CD1c-positive myeloid dendritic cell (primary cell): ENCODE data around the gene KIF21A.
"Not testable (repeated sequence)": the region's sequence is repeated elsewhere in the genome, so short reads cannot be mapped to it uniquely, and the experiment has no call there.

Experiments
- DNase-seq: peaks from one replicate; pipeline ENCODE4 v3.0.0-alpha.2; 2016; ENCODE audit errors: extremely low spot score

Gene KIF21A

DNA sequence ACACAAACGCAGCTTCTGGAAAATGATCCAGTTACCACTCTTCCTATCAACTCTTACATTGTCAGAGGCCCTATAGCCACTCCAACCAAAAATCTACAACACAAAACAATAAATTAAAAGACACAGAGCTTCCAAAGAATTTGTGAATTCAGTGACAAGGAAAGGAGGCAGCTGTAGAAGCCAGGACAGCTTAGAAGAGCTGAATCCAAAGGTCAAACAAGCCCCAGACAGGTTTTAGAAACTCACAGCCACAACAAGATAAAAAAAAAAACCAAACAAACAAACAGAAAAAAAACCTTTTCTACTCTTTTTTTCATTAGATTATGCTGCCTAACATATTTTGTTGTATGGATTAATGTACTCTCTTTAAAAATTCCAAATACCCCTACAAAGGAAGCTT is 94.4 kb downstream of the KIF21A start:
- DNase-seq = no peak

DNA sequence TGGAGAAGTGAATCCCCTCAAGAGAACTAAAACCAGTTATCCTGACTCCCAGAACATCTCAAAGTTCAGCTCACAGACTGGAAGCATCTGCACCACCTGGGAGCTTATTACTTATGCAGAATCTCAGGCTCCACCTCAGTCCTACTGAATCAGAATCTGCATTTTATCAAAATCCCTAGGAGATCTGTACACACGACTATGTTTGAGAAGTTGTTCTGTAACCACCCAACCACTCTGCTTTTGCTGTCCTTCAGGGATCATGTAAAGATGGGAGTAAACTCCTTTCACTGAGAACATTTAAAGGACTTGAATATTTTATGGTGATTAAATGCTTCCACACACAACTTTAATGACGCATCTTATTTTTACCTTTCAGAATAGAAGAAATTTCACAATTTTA is 98.0 kb downstream of the KIF21A start:
- no peak for DNase-seq

GRCh38 chr12:39343665-39344064 is 99.3 kb downstream of the KIF21A start:
- no peak for DNase-seq

DNA sequence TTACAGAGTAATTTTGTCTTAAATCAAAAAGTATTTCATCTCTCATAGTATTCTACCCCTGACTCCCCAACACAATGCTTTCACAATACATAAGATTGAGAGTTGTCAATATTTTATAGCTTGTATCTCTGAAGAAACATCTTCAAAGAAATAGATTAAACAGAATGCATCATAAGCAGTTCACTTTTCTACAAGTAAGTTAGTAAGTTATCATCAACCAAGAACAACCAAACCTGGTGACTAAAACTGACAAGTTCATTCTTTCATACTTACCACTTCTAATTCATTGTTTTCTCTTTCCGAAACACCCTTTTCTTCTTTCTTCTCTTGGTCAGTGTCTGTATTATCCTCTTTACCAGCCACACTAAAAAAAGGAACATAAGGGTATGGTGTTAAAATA is 101.2 kb downstream of the KIF21A start:
- no peak for DNase-seq

- no peak for DNase-seq
Observed at GRCh38 chr12:39341179-39341578, 101.7 kb downstream of the KIF21A start.

DNA sequence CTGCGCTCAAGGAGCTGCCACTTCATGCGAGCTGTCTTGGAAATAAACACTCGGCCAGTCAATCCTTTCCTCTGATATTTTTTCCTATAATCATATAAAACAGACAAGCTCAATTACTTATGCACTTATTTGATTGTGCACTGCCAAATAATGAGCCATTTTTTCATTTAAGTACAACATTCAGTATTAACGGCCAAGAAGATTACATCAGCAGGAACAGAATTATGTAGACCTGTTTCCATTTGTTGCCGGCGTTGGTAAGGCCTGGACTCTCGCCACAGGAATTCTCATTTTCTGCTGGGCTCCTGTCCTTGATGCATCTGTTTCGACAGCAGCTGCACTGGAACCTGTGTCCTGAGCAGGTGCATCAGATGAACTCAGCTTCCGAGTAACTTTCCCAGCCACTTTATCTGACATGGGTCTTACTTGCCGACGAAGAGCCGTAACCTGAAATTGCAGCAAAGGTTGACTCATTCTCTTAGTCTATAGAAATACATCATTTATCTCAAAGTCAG is 110.2 kb downstream of the KIF21A start:
- no peak for DNase-seq

DNA sequence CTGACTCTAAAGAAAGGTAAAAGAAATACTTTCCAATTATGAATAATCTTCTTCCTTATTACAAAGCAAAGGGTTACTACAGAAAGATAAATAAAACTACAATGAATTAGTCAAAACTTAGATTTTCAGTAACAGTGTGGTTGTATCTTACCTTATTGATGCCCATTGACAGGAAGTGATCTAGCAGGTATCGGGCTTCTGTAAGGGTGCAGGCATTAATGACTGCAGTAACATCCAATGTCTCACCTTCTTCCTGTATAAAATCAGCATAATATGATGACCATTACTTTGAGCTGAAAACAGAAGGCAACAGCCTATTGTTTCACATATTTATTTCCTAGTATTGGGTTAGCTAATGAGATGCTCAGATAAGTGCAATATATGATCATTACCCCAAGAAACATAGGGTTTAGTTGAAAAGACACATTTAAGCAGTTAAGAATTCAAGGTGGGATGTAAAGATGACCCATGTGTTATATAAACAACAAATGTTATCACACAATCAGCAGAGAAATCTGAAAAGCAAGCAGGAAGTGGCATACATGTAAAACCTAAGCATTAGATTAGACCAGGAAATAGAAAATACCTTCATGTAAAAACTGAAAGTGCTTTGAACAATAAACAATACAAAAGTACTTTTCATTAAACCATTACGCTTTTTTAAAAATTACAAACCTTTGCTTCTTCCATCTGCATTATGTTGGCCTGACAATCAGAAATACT is 111.2 kb downstream of the KIF21A start:
- DNase-seq = no peak

GRCh38 chr12:39329876-39330275 is 113.0 kb downstream of the KIF21A start:
- no peak for DNase-seq

DNA sequence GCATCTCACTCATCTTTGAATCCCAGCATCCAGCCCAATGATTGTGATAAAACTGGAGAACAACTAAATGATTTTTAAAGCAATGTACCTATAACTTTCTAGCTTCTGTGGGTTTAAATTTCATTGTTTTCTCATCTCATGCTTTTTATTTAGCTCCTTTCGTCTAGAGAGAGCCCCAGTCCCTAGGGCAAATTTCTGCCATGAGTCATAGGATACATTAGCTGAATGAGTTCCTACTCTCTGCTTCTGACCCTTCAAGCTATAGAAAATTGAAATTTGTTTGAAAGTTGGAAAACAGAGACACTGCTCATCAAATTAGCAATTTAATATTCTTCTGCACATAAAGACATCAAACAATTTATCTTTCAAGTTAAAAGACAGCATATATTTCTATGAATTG is 113.9 kb downstream of the KIF21A start:
- no peak for DNase-seq

GRCh38 chr12:39327965-39328364 is 115.0 kb downstream of the KIF21A start:
- DNase-seq = no peak

DNA sequence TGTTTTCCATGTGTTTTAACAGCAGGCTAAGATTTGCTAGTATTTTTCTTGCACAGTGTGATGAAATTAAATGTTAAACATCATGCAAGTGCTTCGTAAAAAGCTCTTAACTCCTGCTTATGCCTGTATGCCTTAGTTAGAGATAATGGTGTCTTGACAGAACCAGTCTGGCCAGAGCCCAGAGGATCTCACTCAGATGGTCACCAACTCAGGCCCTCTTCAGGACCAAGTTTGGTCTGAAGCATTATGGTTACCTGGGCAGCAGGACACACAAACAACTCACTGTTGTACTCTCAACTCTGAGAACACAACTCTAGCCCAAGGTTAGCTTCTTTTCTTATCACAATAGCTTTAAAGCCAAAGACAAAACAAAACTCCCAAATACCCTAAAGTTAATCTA is 115.4 kb downstream of the KIF21A start:
- DNase-seq = no peak

DNA sequence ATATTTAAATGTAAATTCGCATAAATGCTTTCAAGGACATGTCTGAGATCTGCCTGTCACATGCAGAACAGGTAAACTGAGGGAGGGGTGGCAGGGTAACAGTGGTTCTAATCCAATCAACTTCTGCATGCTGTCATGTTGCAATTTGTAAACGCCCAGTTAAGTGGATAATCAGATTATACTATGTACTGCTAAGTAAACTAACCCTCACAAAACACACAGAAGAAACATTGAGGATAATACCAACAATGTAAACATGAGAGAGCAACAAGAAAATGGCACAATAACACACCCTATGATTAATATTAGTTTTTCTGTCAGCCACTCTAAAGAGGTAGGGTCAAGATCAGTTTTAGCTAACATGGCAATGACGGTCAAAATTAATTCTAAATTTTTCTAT is 123.7 kb downstream of the KIF21A start:
- DNase-seq = no peak

- DNase-seq = no peak
Observed at GRCh38 chr12:39314547-39314946, 128.4 kb downstream of the KIF21A start.

GRCh38 chr12:39309516-39309915 is 133.4 kb downstream of the KIF21A start:
- no peak for DNase-seq

DNA sequence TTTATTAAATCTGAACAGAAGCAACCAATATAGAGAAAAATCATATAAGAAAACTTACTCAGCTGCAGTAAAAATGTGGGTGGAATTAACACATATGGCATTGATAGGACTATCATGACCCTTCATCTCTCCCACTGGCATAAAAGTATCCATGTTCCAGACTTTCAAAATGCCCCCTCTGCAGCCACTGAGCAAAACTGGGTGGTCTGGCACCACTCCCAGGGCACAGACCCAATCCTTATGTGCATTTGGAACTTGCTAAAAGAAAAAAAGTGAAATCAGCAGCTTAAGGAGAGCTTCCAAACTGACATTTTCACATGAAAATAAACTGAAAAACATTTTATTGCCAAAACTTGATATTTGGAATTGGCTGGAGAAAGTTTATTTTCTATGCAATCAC is 141.5 kb downstream of the KIF21A start:
- no peak for DNase-seq

- no peak for DNase-seq
Observed at GRCh38 chr12:39300799-39301198, 142.1 kb downstream of the KIF21A start.

DNA sequence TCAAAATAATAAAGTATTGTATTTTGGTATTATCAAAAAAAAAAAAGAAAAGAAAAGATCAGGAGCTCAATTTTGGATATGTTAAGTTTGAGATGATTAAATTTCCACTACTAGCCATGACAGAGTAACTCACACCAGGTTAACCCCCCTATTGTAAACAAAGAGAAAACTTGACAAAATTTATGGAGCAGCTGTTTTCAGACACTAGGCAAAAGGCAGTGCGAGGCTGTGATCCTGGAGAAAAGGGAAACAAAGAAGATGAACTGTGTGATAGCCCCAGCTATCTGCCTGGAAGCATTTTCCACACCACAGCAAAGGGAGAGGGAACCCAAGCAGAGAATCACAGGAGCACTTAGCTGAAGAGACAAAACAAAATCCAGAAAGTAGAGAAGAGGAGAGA is 145.0 kb downstream of the KIF21A start:
- no peak for DNase-seq

DNA sequence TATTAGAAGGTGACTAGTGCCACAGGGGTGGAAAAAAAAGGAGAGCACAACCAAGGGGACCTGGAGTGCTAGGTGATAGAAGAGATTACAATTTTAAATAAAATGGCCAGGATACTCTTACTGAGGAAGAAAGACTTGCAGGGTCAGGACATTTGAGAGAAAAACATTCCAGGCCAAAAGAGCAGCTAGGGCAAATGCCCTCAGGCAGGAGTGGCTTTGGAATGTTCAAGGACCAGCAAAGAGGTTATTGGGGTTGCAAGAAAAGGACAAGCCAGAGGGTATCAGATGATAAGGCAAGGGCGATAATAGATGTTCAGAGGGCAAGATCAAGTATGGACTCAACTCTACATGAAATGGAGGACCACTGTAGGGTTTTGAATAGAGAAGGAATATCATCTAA is 146.4 kb downstream of the KIF21A start:
- no peak for DNase-seq

- not testable (repeated sequence) for DNase-seq
Observed at GRCh38 chr12:39295593-39295992, 147.3 kb downstream of the KIF21A start.

DNA sequence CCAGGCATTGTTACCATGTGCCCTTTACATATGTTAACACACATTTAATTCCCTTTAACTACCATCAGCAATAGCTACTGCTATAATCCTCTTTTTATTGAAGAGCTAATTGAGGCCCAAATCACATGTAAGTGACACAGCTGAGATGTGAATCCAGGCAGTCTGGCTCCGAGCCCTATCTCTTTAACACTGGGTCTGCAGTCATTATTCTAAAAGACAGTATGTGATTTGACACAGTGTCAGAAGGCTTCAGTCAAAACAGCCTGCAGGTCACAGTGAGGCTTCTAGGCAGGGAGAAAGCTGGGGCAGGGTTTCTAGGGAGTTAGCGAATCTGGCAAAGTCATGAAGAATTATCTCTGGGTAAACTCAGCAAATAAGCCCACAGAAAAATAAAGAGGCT is 148.2 kb downstream of the KIF21A start:
- no peak for DNase-seq

GRCh38 chr12:39292125-39292630 is 150.7 kb downstream of the KIF21A start:
- DNase-seq = no peak

DNA sequence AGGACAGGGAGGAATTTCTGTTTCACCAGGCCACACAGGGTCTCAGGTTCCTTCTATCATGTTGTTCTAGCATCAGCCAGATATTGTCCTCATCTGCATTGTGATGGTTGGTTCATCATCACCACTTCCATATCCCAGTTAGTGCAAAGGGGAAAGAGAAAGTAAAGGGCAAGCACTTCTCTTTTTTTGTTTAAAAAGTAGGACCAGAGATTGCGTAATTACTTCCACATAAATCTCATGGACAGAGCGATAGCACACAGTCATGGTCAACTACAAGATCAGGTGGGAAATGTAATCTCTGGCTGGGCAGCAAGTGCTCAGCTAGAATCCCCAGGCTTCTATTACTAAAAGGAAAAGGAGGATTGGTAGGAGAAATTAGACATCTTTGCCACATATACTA is 155.1 kb downstream of the KIF21A start:
- peak; percentile 10 for DNase-seq

DNA sequence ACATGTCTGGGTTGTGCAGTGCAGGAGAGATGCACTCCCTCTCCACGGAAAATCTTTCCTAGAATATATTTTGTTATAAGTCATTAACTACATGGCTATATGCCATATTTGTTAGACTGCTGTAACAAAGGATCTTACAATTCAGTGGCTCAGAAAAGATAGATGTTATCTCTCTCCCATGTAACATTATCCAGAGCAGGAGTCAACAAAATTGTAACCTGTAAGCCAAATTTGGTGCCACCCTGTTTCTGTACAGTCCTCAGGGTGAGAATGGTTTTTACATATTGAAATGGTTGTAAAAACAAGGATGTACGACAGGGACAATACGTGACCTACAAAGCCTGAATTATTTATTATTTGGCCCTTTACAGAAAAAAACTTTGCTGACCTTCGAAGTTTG is 155.5 kb downstream of the KIF21A start:
- no peak for DNase-seq

- DNase-seq = no peak
Observed at GRCh38 chr12:39278426-39278825, 164.5 kb downstream of the KIF21A start.
